Brain microvascular endothelial cell (primary cell): ENCODE results near the gene DDX27.

Experiments used
- DNase-seq: peaks from one replicate; pipeline ENCODE4 v3.0.0-alpha.2; 2020
- H3K27ac ChIP-seq: fragments of 250-450 bp; sonication (Bioruptor Pico); 2 replicates; pipeline ENCODE4 v1.5.1; 2020; ENCODE audit warnings: mild to moderate bottlenecking, moderate library complexity
- H3K27me3 ChIP-seq: fragments of 250-450 bp; sonication (Bioruptor Pico); replicated peaks from 2 replicates; pipeline ENCODE4 v1.5.1; 2020; ENCODE audit warnings: mild to moderate bottlenecking
- H3K36me3 ChIP-seq: fragments of 250-450 bp; sonication (Bioruptor Pico); replicated peaks from 2 replicates; pipeline ENCODE4 v1.5.1; 2020; ENCODE audit warnings: mild to moderate bottlenecking
- H3K4me3 ChIP-seq: 2 replicates; pipeline ENCODE4 v1.5.1; 2011; ENCODE audit warnings: low read depth, mild to moderate bottlenecking, control low read depth, low read length, moderate library complexity
- CTCF ChIP-seq: IDR thresholded peaks from 2 replicates; pipeline ENCODE4 v1.5.1; 2011; ENCODE audit warnings: low read depth, mild to moderate bottlenecking, moderate library complexity, low read length, control low read depth, inconsistent platforms; ENCODE audit errors: missing control alignments
- in situ Hi-C: cut with HindIII; loops from 2 replicates; pipeline ENCODE4 v1.10.0; 2017; ENCODE audit warnings: low sequenced_read_pairs, low pct_ligation_motif_present

The DDX27 gene

DNA sequence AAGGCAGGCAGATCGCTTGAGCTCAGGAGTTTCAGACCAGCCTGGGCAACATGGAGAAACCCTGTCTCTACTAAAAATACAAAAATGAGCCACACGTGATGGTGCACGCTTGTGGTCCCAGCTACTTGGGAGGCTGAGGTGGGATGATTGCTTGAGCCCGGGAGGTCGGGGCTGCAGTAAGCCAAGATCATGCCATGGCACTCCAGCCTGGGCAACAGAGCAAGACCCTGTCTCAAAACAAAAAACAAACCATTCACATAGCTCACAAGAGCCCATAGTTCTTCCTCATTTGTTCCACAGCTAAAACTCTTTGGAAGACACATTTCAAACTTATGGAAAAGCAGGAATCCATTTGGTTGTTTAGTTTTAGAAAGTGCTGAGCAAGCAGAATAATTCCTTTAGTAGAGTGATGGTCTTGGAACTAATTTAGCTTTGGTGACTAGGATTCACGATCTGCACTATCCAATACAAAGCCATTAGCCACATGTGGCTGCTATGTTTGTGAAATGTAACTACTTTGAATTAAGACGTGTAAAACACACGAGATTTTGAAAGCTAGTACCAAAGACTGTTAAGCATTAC, 54.6 kb downstream of the DDX27 start:
- TF ChIP-seq CTCF, result no peak
- H3K4me3 ChIP-seq, result no peak overlapping the region
- DNase-seq, result no peak
- H3K27me3 ChIP-seq, result no peaks in the 10 kb centered on the region
- peaks cover 50% of the 10 kb centered on the region for H3K36me3 ChIP-seq
- in situ Hi-C loops, result no loop called here
- no peak overlapping the region for H3K27ac ChIP-seq

GRCh38 chr20:49275216-49275615, 56.0 kb downstream of the DDX27 start:
- H3K27me3 ChIP-seq, result no peaks in the 10 kb centered on the region
- no peak for TF ChIP-seq CTCF
- no peak overlapping the region for H3K4me3 ChIP-seq
- no peak for DNase-seq
- H3K36me3 ChIP-seq, result peaks cover 50% of the 10 kb centered on the region
- H3K27ac ChIP-seq, result no peak overlapping the region
- in situ Hi-C loops, result no loop called here

GRCh38 chr20:49275636-49276035, 56.4 kb downstream of the DDX27 start:
- TF ChIP-seq CTCF, result no peak
- no peak for DNase-seq
- no peaks in the 10 kb centered on the region for H3K27me3 ChIP-seq
- H3K27ac ChIP-seq, result no peak overlapping the region
- no peak overlapping the region for H3K4me3 ChIP-seq
- in situ Hi-C loops, result no loop called here
- H3K36me3 ChIP-seq, result peaks cover 50% of the 10 kb centered on the region

DNA sequence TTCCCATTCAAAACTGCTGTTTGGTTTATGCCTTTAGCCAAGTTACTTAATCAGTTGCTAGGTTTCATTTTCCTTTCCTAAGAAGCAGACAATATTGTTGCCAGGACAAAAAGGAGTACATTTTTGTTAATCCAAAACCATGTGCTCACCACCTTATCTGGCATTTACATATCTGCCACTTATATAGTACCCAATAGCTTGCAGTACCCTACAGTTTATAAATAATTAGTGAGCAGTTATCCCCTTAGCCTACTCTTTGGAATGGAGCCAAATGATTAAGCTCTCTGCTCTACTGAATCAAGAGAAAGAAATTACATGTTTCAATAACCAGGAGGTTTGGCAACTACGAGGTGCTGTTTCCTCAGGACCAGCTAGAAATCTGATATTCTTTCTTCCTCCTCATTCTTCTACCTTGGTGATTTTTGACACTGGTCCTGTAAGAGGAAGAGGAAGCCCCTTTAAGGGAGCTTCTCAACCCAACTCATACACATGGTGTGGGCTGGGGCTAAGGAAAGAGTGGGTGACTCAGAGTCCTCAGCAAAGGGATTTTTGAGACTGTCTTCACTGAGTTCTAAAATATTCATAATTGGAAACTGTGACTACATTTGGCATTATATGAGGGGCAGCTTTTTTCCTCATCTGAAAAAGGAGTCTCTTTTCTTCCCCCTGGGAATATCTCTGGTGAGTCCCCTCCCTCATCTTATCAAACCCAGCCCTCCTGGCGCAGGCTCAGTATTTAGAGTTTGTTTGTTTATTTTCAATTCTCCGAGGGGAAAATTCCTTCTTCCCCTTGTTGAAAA, 57.1 kb downstream of the DDX27 start:
- peak; percentile 36 for DNase-seq
- TF ChIP-seq CTCF, result no peak
- peaks cover 50% of the 10 kb centered on the region for H3K36me3 ChIP-seq
- H3K4me3 ChIP-seq, result peak overlapping the region; percentile 99
- no peaks in the 10 kb centered on the region for H3K27me3 ChIP-seq
- H3K27ac ChIP-seq, result peak overlapping the region; percentile 25
- in situ Hi-C loops, result no loop called here

- in situ Hi-C loops, result no loop called here
- no peak for TF ChIP-seq CTCF
- no peaks in the 10 kb centered on the region for H3K27me3 ChIP-seq
- H3K4me3 ChIP-seq, result peak overlapping the region; percentile 99
- DNase-seq, result no peak
- H3K36me3 ChIP-seq, result peaks cover 53% of the 10 kb centered on the region
- H3K27ac ChIP-seq, result peak overlapping the region; percentile 91
Measured at GRCh38 chr20:49276961-49277785, 58.0 kb downstream of the DDX27 start.
